PC-3 (cell line): ENCODE data around the gene CNTRL. TPM values are rescaled to one million over a fixed set of nuclear protein-coding genes. Genes with fewer than 3 reads are reported as not detected.

Experiments used
- ATAC-seq: fragments of 200-7000 bp; cut with Tn5 transposase; 2 replicates; pipeline ENCODE4 v1.9.1; 2020; ENCODE audit warnings: mild to moderate bottlenecking, moderate library complexity
- BruUV-seq: library from RNA; stranded (reverse); fragments of 400-500 nt; replicated peaks from 2 replicates; lab custom pipeline; 2021; lab: Mats Ljungman, UMichigan
- CTCF ChIA-PET: fragments of 300-600 bp; sonication (Branson Sonifier 250); formaldehyde crosslinking; loops from one replicate; lab custom pipeline; 2022; ENCODE audit warnings: antibody characterized with exemption; lab: Charles Lee
- POLR2A ChIA-PET: fragments of 300-600 bp; sonication (Branson Sonifier 250); formaldehyde crosslinking; loops from one replicate; lab custom pipeline; 2022; ENCODE audit warnings: antibody characterized with exemption; ENCODE audit not compliant: unreplicated experiment; lab: Charles Lee
- DNase-seq: peaks from one replicate; pipeline ENCODE4 v3.0.0-alpha.2; 2015
- H2AFZ ChIP-seq: fragments of 300-600 bp; sonication (generic); 2 replicates; pipeline ENCODE4 v1.6.0; 2016; ENCODE audit warnings: antibody characterized with exemption, low read length
- H3F3A ChIP-seq: fragments of 300-600 bp; sonication (generic); one replicate; pipeline ENCODE4 v1.6.0; 2017; ENCODE audit warnings: antibody characterized with exemption, low read length, control low read depth, mild to moderate bottlenecking; ENCODE audit not compliant: unreplicated experiment
- H3K27ac ChIP-seq: fragments of 300-600 bp; sonication (generic); 2 replicates; pipeline ENCODE4 v1.5.1; 2016; ENCODE audit warnings: mild to moderate bottlenecking, low read length
- H3K27me3 ChIP-seq: fragments of 300-600 bp; sonication (generic); 2 replicates; pipeline ENCODE4 v1.6.1; 2016; ENCODE audit warnings: low read length, mixed read lengths
- H3K36me3 ChIP-seq: fragments of 300-600 bp; sonication (generic); 2 replicates; pipeline ENCODE4 v1.6.1; 2016; ENCODE audit warnings: low read depth, mixed run types, low read length, mixed read lengths
- H3K4me1 ChIP-seq: fragments of 300-600 bp; sonication (generic); 2 replicates; pipeline ENCODE4 v1.5.1; 2016; ENCODE audit warnings: low read length; ENCODE audit not compliant: insufficient read depth
- H3K4me2 ChIP-seq: fragments of 300-600 bp; sonication (generic); 2 replicates; pipeline ENCODE4 v1.6.0; 2016; ENCODE audit warnings: low read length
- H3K4me3 ChIP-seq: fragments of 300-600 bp; sonication (generic); 2 replicates; pipeline ENCODE4 v1.5.1; 2016; ENCODE audit warnings: mild to moderate bottlenecking, low read length, mixed read lengths
- H3K79me2 ChIP-seq: fragments of 300-600 bp; sonication (generic); 2 replicates; pipeline ENCODE4 v1.6.1; 2017; ENCODE audit warnings: low read length, mixed read lengths
- H3K9ac ChIP-seq: fragments of 300-600 bp; sonication (generic); 2 replicates; pipeline ENCODE4 v1.6.0; 2016; ENCODE audit warnings: mild to moderate bottlenecking, low read length
- H3K9me2 ChIP-seq: fragments of 300-600 bp; sonication (generic); replicated peaks from 2 replicates; pipeline ENCODE4 v1.6.1; 2016; ENCODE audit warnings: mixed run types, low read length, mixed read lengths
- H3K9me3 ChIP-seq: fragments of 300-600 bp; sonication (generic); 2 replicates; pipeline ENCODE4 v1.6.1; 2016; ENCODE audit warnings: low read length, mixed read lengths
- H4K20me1 ChIP-seq: fragments of 300-600 bp; sonication (generic); 2 replicates; pipeline ENCODE4 v1.6.1; 2016; ENCODE audit warnings: low read length, mixed read lengths
- CTCF ChIP-seq: fragments of 300-600 bp; sonication (generic); conservative IDR thresholded peaks from 2 replicates; pipeline ENCODE4 v1.5.1; 2017; ENCODE audit warnings: antibody characterized with exemption, low read depth, mild to moderate bottlenecking, low read length
- EZH2 ChIP-seq: fragments of 300-600 bp; sonication (generic); IDR thresholded peaks from one replicate; pipeline ENCODE4 v1.6.1; 2017; ENCODE audit warnings: antibody characterized with exemption, mild to moderate bottlenecking, low read length; ENCODE audit not compliant: unreplicated experiment
- EZH2phosphoT487 ChIP-seq: fragments of 300-600 bp; sonication (generic); IDR thresholded peaks from 2 replicates; pipeline ENCODE4 v1.6.1; 2018; ENCODE audit warnings: mild to moderate bottlenecking, antibody characterized with exemption, low read length, borderline replicate concordance
- intact Hi-C: fragments of 100-400 bp; cut with micrococcal nuclease; formaldehyde crosslinking; loops from 2 replicates; pipeline ENCODE4 v1.9.0; 2023
- total RNA-seq: library from RNA; depleted of rRNA; stranded (reverse); fragments of >200 nt; gene quantifications from 2 replicates; pipeline ENCODE4 v1.2.3, GENCODE V29; 2014

Gene CNTRL
- total RNA-seq, 1 experiment from 2014 or later = 6.0 TPM

DNA sequence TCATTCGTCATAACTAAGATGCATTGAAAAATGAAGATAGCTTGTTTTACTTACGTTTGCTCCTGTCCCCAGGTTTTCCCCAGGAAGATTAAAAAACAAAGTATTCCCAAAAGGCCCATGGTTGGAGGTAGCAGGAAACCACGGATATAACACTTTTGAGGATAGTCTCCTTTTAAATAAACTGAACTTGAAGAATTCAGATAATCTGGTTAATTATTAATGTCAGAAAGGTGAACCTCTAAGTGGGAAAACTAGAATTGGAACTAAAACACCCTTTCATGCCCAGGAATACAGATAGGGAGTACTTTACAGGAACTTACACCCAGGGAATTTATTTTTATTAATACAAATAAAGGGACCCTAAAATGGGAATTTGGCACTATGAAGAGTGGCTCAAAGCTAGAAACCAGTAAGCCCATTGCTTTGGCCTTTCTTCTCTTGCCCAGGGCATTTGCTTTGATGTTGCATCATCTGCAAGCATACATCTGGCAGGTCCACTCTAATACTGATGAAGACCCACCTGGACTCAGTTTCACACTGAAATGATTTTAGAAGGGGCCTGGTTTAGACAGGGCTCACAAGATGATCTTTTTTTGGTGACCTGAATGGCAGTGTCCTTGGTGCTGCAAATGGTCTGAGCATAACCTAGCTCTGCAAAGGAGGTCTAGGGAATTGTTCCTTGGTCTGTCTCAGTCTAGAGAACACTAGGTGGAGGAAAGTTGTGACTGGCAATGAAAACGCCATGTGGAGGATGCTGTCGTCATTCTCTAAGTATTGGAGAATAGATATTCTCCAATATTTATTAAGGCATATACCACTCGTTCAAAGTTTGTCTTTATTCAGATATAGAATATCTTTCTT lies 24.4 kb upstream of the CNTRL start, which contains the start of gene C5:
C5 (minus strand) TSS at position 148 of the 861 bp plus-strand sequence; CDS start at position 119, 29 bp downstream.
- no peak within 1 kb of the TSS for H3K9ac ChIP-seq
- TF ChIP-seq EZH2 (no peak), EZH2phosphoT487 (no peak), CTCF (no peak)
- ChIA-PET POLR2A (no interaction called here), CTCF (no interaction called here)
- H3K9me2 ChIP-seq = no peaks in the 10 kb centered on the region
- H3K4me1 ChIP-seq = peaks cover 10% of the 10 kb centered on the region
- no TSS peak for BruUV-seq
- ATAC-seq (no peak), DNase-seq (no peak)
- H3K4me3 ChIP-seq = no peak within 1 kb of the TSS
- no peaks in the 10 kb centered on the region for H3K27me3 ChIP-seq
- H3K9me3 ChIP-seq = no peaks in the 10 kb centered on the region
- H3K36me3 ChIP-seq = no peaks in the 10 kb centered on the region
- H3K79me2 ChIP-seq = no peaks in the 10 kb centered on the region
- intact Hi-C loops = no loop called here
- no peaks in the 10 kb centered on the region for H3F3A ChIP-seq
- H4K20me1 ChIP-seq = no peaks in the 10 kb centered on the region
- no peak within 1 kb of the TSS for H3K27ac ChIP-seq
- H2AFZ ChIP-seq = no peak within 1 kb of the TSS
- H3K4me2 ChIP-seq = no peak within 1 kb of the TSS

DNA sequence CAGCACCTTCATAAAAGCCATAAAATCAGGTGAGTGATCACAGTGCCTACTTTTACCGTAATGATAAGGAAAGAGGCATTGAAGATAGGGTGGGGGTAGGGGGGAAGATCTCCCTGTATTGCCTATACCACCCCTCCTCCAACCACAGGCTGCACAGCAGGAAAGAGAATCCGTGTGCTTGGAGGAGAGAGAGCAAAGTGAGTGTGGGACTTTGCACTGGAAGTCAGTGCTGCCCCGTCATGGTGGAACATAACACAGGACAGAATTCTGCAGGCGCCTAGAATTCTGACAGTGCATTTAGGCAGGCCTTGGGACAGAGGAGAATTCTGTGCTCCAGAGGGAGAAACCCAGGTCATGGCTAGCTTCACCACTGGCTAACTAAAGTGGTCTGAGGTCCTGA lies 21.2 kb upstream of the CNTRL start:
- peaks cover 6% of the 10 kb centered on the region for H3K4me1 ChIP-seq
- no peaks in the 10 kb centered on the region for H3K9me2 ChIP-seq
- H3K27ac ChIP-seq = no peak overlapping the region
- DNase-seq (no peak), ATAC-seq (no peak)
- no peaks in the 10 kb centered on the region for H4K20me1 ChIP-seq
- no peak overlapping the region for H3K9ac ChIP-seq
- no peak for TF ChIP-seq EZH2phosphoT487
- no peak for TF ChIP-seq CTCF
- no peak for TF ChIP-seq EZH2
- BruUV-seq = no TSS peak
- intact Hi-C loops = no loop called here
- no peak overlapping the region for H2AFZ ChIP-seq
- no peaks in the 10 kb centered on the region for H3K27me3 ChIP-seq
- no peak overlapping the region for H3K4me3 ChIP-seq
- no peaks in the 10 kb centered on the region for H3K79me2 ChIP-seq
- no peak overlapping the region for H3K4me2 ChIP-seq
- ChIA-PET POLR2A (no interaction called here), CTCF (no interaction called here)
- no peaks in the 10 kb centered on the region for H3K9me3 ChIP-seq
- H3F3A ChIP-seq = no peaks in the 10 kb centered on the region
- H3K36me3 ChIP-seq = no peaks in the 10 kb centered on the region

DNA sequence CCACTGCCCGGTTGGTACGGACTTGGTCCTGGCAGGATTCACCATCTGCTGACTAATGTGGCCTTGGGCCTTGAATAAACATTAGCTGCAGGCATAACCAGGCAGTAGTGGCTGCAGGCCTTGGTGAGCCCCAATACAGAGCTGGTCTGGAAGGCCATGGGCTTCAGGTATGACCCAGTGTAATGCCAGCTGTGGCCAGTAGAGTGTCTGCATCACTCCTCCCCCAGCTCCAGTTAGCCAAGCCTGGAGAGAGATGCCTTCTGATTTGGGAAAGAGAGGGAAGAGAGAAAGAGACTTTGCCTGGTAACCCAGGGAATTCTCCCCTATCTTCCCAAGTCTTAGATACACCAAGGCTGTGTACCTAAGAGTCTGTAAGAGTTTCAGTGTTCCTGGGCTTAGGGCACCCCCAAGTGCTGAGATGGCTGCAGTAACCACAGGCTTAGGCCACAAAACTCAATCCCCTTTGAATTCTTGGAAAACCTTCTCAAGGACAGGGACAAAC lies 19.1 kb upstream of the CNTRL start:
- BruUV-seq = no TSS peak
- no peaks in the 10 kb centered on the region for H3K4me1 ChIP-seq
- H3F3A ChIP-seq = no peaks in the 10 kb centered on the region
- no peaks in the 10 kb centered on the region for H3K79me2 ChIP-seq
- peak; percentile 59 for TF ChIP-seq CTCF
- TF ChIP-seq EZH2phosphoT487 = no peak
- TF ChIP-seq EZH2 = no peak
- peak; percentile 44 for DNase-seq
- POLR2A ChIA-PET = no interaction called here
- H3K4me2 ChIP-seq = no peak overlapping the region
- H3K27ac ChIP-seq = no peak overlapping the region
- peak; percentile 67 for ATAC-seq
- H3K4me3 ChIP-seq = no peak overlapping the region
- H3K9me2 ChIP-seq = no peaks in the 10 kb centered on the region
- no peaks in the 10 kb centered on the region for H3K9me3 ChIP-seq
- intact Hi-C loops = no loop called here
- H3K27me3 ChIP-seq = no peaks in the 10 kb centered on the region
- no peak overlapping the region for H3K9ac ChIP-seq
- no peak overlapping the region for H2AFZ ChIP-seq
- no peaks in the 10 kb centered on the region for H3K36me3 ChIP-seq
- CTCF ChIA-PET = interaction anchor here (1.0 kb wide), 1 partner anchor 74 kb away, joined by 4 read pairs; no protein-coding TSS in a partner anchor
- H4K20me1 ChIP-seq = no peaks in the 10 kb centered on the region
